WTC11 (cell line): ENCODE results near the gene CALCA. TPM values are rescaled to one million over a fixed set of nuclear protein-coding genes. Genes with fewer than 3 reads are reported as not detected.

Experiments
- ATAC-seq: fragments of 200-7000 bp; cut with Tn5 transposase; 2 replicates; pipeline ENCODE4 v1.10.0; 2021; ENCODE audit warnings: mild to moderate bottlenecking, moderate library complexity
- CTCF ChIA-PET: fragments of 300-600 bp; sonication (Branson Sonifier 250); formaldehyde crosslinking; loops from one replicate; lab custom pipeline; 2021; ENCODE audit warnings: antibody characterized with exemption; lab: Charles Lee
- POLR2A ChIA-PET: fragments of 350-600 bp; sonication (Branson Sonifier 250); formaldehyde crosslinking; loops from one replicate; lab custom pipeline; 2021; ENCODE audit warnings: antibody characterized with exemption; lab: Charles Lee
- DNase-seq: peaks from one replicate; pipeline ENCODE4 v3.0.0; 2021; ENCODE audit warnings: low spot score
- H3K27ac Mint-ChIP-seq: 2 replicates; pipeline ENCODE4 v1.8.0; 2021; ENCODE audit warnings: mixed read lengths
- H3K27me3 Mint-ChIP-seq: 2 replicates; pipeline ENCODE4 v1.8.0; 2021; ENCODE audit warnings: low read depth, mild to moderate bottlenecking, moderate library complexity, mixed read lengths
- H3K36me3 Mint-ChIP-seq: 2 replicates; pipeline ENCODE4 v1.8.0; 2021; ENCODE audit warnings: mixed read lengths
- H3K4me1 Mint-ChIP-seq: 2 replicates; pipeline ENCODE4 v1.8.0; 2022; ENCODE audit warnings: mixed read lengths
- H3K4me3 Mint-ChIP-seq: 2 replicates; pipeline ENCODE4 v1.8.0; 2021; ENCODE audit warnings: mild to moderate bottlenecking, moderate library complexity, mixed read lengths
- H3K9me3 Mint-ChIP-seq: 2 replicates; pipeline ENCODE4 v1.8.0; 2021; ENCODE audit warnings: mixed read lengths
- ATF1 ChIP-seq: sonication (generic); formaldehyde crosslinking; IDR thresholded peaks from 2 replicates; pipeline ENCODE4 v1.8.1; 2023; ENCODE audit warnings: mild to moderate bottlenecking, moderate library complexity, missing genetic modification reagents
- ATF3 ChIP-seq: sonication (generic); formaldehyde crosslinking; conservative IDR thresholded peaks from 2 replicates; pipeline ENCODE4 v1.8.1; 2022; ENCODE audit warnings: mild to moderate bottlenecking, missing genetic modification reagents
- CREM ChIP-seq: sonication (generic); formaldehyde crosslinking; IDR thresholded peaks from 2 replicates; pipeline ENCODE4 v1.8.1; 2022; ENCODE audit warnings: mild to moderate bottlenecking, missing genetic modification reagents, moderate library complexity
- FOXK1 ChIP-seq: sonication (generic); formaldehyde crosslinking; IDR thresholded peaks from 2 replicates; pipeline ENCODE4 v1.8.0; 2022; ENCODE audit warnings: mild to moderate bottlenecking, moderate library complexity, missing genetic modification reagents
- GRHL2 ChIP-seq: fragments of 250-450 bp; sonication (Bioruptor Pico); IDR thresholded peaks from 2 replicates; pipeline ENCODE4 v1.8.0; 2022; ENCODE audit warnings: mild to moderate bottlenecking, moderate library complexity; ENCODE audit not compliant: insufficient replicate concordance, severe bottlenecking
- KAT7 ChIP-seq: sonication (generic); formaldehyde crosslinking; IDR thresholded peaks from 2 replicates; pipeline ENCODE4 v1.8.1; 2023; ENCODE audit warnings: missing genetic modification reagents, mild to moderate bottlenecking, borderline replicate concordance
- PREB ChIP-seq: sonication (generic); formaldehyde crosslinking; IDR thresholded peaks from 2 replicates; pipeline ENCODE4 v1.8.1; 2022; ENCODE audit warnings: mild to moderate bottlenecking, missing genetic modification reagents, moderate library complexity, borderline replicate concordance
- RELA ChIP-seq: sonication (generic); formaldehyde crosslinking; IDR thresholded peaks from 2 replicates; pipeline ENCODE4 v1.8.1; 2022; ENCODE audit warnings: missing genetic modification reagents, mild to moderate bottlenecking, borderline replicate concordance
- RORB ChIP-seq: fragments of 250-450 bp; sonication (Bioruptor Pico); IDR thresholded peaks from 2 replicates; pipeline ENCODE4 v1.9.0; 2021; ENCODE audit warnings: mild to moderate bottlenecking
- SMAD4 ChIP-seq: sonication (generic); formaldehyde crosslinking; IDR thresholded peaks from 2 replicates; pipeline ENCODE4 v1.8.0; 2022; ENCODE audit warnings: mild to moderate bottlenecking, missing genetic modification reagents
- SOX15 ChIP-seq: fragments of 250-450 bp; sonication (Bioruptor Pico); IDR thresholded peaks from 2 replicates; pipeline ENCODE4 v1.9.0; 2021; ENCODE audit warnings: mild to moderate bottlenecking
- USF1 ChIP-seq: sonication (generic); formaldehyde crosslinking; IDR thresholded peaks from 2 replicates; pipeline ENCODE4 v1.8.0; 2022; ENCODE audit warnings: mild to moderate bottlenecking, missing genetic modification reagents
- USF2 ChIP-seq: sonication (generic); formaldehyde crosslinking; IDR thresholded peaks from 2 replicates; pipeline ENCODE4 v1.8.1; 2023; ENCODE audit warnings: mild to moderate bottlenecking, missing genetic modification reagents, moderate library complexity
- ZBTB21 ChIP-seq: sonication (generic); formaldehyde crosslinking; IDR thresholded peaks from 2 replicates; pipeline ENCODE4 v1.8.1; 2023; ENCODE audit warnings: mild to moderate bottlenecking, missing genetic modification reagents, borderline replicate concordance
- ZMAT4 ChIP-seq: fragments of 250-450 bp; sonication (Bioruptor Pico); IDR thresholded peaks from 2 replicates; pipeline ENCODE4 v1.9.0; 2021; ENCODE audit warnings: mild to moderate bottlenecking
- ZNF121 ChIP-seq: sonication (generic); formaldehyde crosslinking; IDR thresholded peaks from 2 replicates; pipeline ENCODE4 v1.8.0; 2023; ENCODE audit warnings: missing genetic modification reagents
- ZNF263 ChIP-seq: sonication (generic); formaldehyde crosslinking; IDR thresholded peaks from 2 replicates; pipeline ENCODE4 v1.8.1; 2022; ENCODE audit warnings: low read depth, mild to moderate bottlenecking, moderate library complexity, missing genetic modification reagents
- ZNF416 ChIP-seq: fragments of 250-450 bp; sonication (Bioruptor Pico); IDR thresholded peaks from 2 replicates; pipeline ENCODE4 v1.9.0; 2021; ENCODE audit warnings: mild to moderate bottlenecking, inconsistent platforms
- ZNF532 ChIP-seq: fragments of 250-450 bp; sonication (Bioruptor Pico); IDR thresholded peaks from 2 replicates; pipeline ENCODE4 v1.9.0; 2021; ENCODE audit warnings: mild to moderate bottlenecking, borderline replicate concordance
- ZNF671 ChIP-seq: fragments of 250-450 bp; sonication (Bioruptor Pico); IDR thresholded peaks from 2 replicates; pipeline ENCODE4 v1.8.0; 2021; ENCODE audit warnings: mild to moderate bottlenecking
- ZSCAN18 ChIP-seq: fragments of 250-450 bp; sonication (Bioruptor Pico); IDR thresholded peaks from 2 replicates; pipeline ENCODE4 v2.1.2; 2022; ENCODE audit warnings: mild to moderate bottlenecking, moderate library complexity
- total RNA-seq: library from RNA; stranded (reverse); gene quantifications from 3 replicates; pipeline ENCODE4 v1.2.3, GENCODE V29; 2021

CALCA gene
- total RNA-seq, 1 experiment from 2014 or later = 0.42 TPM

- no peak for TF ChIP-seq ATF3 (CRISPR knock-in tag)
- TF ChIP-seq ZBTB21 (CRISPR knock-in tag) = no peak
- TF ChIP-seq USF1 (CRISPR knock-in tag) = no peak
These were observed 17.6 kb downstream of the CALCA start (continued) for GRCh38 chr11:14954581-14954980.

GRCh38 chr11:14953904-14954303 lies 18.2 kb downstream of the CALCA start:
- ChIA-PET CTCF (interaction anchor here (3.8 kb wide), 1 partner anchor 47 kb away, joined by 20 read pairs; no protein-coding TSS in a partner anchor), POLR2A (no interaction called here)
- Mint-ChIP-seq H3K9me3 (no peaks in the 10 kb centered on the region), H3K27ac (no peak overlapping the region), H3K36me3 (no peaks in the 10 kb centered on the region), H3K27me3 (no peaks in the 10 kb centered on the region), H3K4me3 (no peak overlapping the region), H3K4me1 (no peaks in the 10 kb centered on the region)
- ATAC-seq = no peak
- DNase-seq = no peak
- no peak for TF ChIP-seq CREM (CRISPR knock-in tag)
- TF ChIP-seq RORB (CRISPR knock-in tag) = no peak
- TF ChIP-seq USF2 (CRISPR knock-in tag) = no peak
- no peak for TF ChIP-seq SMAD4
- TF ChIP-seq ZNF671 (CRISPR knock-in tag) = no peak
- TF ChIP-seq ZMAT4 (CRISPR knock-in tag) = no peak
- no peak for TF ChIP-seq ZNF532 (CRISPR knock-in tag)
- TF ChIP-seq KAT7 (CRISPR knock-in tag) = no peak
- TF ChIP-seq ZNF121 (CRISPR knock-in tag) = no peak
- no peak for TF ChIP-seq ZSCAN18 (CRISPR knock-in tag)
- TF ChIP-seq SOX15 (CRISPR knock-in tag) = no peak
- no peak for TF ChIP-seq GRHL2 (CRISPR knock-in tag)
- TF ChIP-seq ATF1 (CRISPR knock-in tag) = no peak
- no peak for TF ChIP-seq PREB
- no peak for TF ChIP-seq RELA (CRISPR knock-in tag)
- TF ChIP-seq FOXK1 (CRISPR knock-in tag) = no peak
- TF ChIP-seq ZNF263 (CRISPR knock-in tag) = no peak
- TF ChIP-seq ZNF416 (CRISPR knock-in tag) = no peak
